ENCODE results near the gene EVA1A. TPM values are rescaled to one million over a fixed set of nuclear protein-coding genes. Genes with fewer than 3 reads are reported as not detected.

Gene EVA1A
- total RNA-seq, 4 donors from 2014 or later, result 0.46 to 1.3 (median 0.50) TPM; not detected in 1

- DNase-seq (ENCODE audit: low spot score) (no peak), ATAC-seq (ENCODE audit: low FRiP score) (no peak)
- no peak for TF ChIP-seq CTCF (IDR thresholded peaks at IDR 0.05)
Observed at GRCh38 chr2:75558136-75558535, 2.6 kb downstream of the EVA1A start.

- no peak for DNase-seq (ENCODE audit: low spot score)
- ATAC-seq (ENCODE audit: low FRiP score), result no peak
- no peak for TF ChIP-seq CTCF (IDR thresholded peaks at IDR 0.05)
Observed at GRCh38 chr2:75557474-75558133, 3.1 kb downstream of the EVA1A start.

GRCh38 chr2:75556679-75557366, 3.9 kb downstream of the EVA1A start:
- no peak for TF ChIP-seq CTCF (IDR thresholded peaks at IDR 0.05)
- DNase-seq (ENCODE audit: low spot score) (no peak), ATAC-seq (ENCODE audit: low FRiP score) (no peak)

- DNase-seq (ENCODE audit: low spot score) (no peak), ATAC-seq (ENCODE audit: low FRiP score) (no peak)
- TF ChIP-seq CTCF (IDR thresholded peaks at IDR 0.05), result no peak
Observed at GRCh38 chr2:75555701-75556100, 5.0 kb downstream of the EVA1A start.

GRCh38 chr2:75553935-75554531, 6.7 kb downstream of the EVA1A start:
- no peak for TF ChIP-seq CTCF (IDR thresholded peaks at IDR 0.05)
- ATAC-seq (ENCODE audit: low FRiP score), result no peak
- no peak for DNase-seq (ENCODE audit: low spot score)

GRCh38 chr2:75552222-75552621, 8.5 kb downstream of the EVA1A start:
- no peak for TF ChIP-seq CTCF (IDR thresholded peaks at IDR 0.05)
- no peak for ATAC-seq (ENCODE audit: low FRiP score)
- DNase-seq (ENCODE audit: low spot score), result no peak
